C4-2B (cell line): Measurements from ENCODE around the gene DNAJA3.

Source experiments
- CTCF ChIP-seq: fragments of 450-650 bp; conservative IDR thresholded peaks from 2 replicates; pipeline ENCODE4 v1.5.1; 2017; ENCODE audit warnings: mild to moderate bottlenecking
- ZFX ChIP-seq: fragments of 450-650 bp; IDR thresholded peaks from 2 replicates; pipeline ENCODE4 v1.6.1; 2017

GRCh38 chr16:4481526-4481925 is 55.9 kb downstream of the DNAJA3 start:
- TF ChIP-seq CTCF, result no peak
- no peak for TF ChIP-seq ZFX
